T-helper 1 cell (primary cell): ENCODE data around the gene KDM2B.

ENCODE experiments used
- DNase-seq, 5 donors: peaks; one replicate each; pipeline ENCODE4 v3.0.0-alpha.2; 2012 to 2020

The KDM2B gene

DNA sequence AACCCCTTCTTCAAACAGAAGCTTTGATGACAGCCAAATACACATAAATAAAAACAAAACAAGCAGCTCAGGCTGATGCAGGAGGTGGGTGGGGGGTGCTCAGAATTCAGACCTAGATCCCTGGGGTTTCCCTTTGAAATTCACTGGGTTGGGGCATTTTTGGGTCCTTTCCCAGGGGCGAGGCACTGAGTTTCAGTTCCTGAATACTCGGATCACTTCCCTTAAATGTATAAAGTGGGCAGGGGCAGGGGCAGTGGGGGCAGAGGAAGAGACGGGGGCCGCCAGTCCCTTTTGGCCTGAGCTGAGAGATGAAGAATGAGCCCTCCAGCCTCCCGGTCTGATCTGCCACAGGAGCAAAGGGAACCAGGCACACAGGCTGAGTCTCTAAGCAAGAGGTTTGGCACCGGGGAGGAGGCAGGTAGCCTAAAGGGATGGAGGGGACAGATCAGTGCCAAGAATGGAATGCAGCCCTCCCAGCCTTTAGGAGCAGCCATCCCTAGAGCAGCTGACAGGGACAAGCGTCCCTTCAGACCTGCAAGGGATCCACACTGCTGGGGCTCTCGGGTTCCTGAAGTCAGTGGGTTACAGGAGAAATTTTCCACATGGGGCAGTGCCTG lies 20.3 kb downstream of the KDM2B start:
- DNase-seq = no peak

DNA sequence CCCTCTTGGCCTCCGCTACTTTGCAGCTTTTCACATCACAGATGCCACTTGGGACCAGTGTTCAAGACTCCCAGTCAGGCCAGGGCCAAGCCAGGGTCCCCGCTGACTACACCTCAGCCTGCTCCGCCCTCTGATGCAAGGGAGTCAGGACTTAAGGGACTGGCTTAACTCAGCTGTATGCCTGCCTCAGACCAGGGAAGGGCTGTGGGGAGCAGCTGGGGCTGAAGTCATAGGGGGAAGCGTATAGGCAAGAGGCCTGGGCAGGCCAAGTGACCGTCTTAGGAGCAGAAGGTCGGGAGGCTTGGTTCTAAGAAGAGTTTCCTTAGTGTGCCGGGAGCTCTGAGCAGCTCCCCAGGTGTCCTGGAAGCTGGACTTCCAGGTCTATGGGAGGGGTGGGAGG lies 21.9 kb downstream of the KDM2B start:
- DNase-seq = no peak

DNA sequence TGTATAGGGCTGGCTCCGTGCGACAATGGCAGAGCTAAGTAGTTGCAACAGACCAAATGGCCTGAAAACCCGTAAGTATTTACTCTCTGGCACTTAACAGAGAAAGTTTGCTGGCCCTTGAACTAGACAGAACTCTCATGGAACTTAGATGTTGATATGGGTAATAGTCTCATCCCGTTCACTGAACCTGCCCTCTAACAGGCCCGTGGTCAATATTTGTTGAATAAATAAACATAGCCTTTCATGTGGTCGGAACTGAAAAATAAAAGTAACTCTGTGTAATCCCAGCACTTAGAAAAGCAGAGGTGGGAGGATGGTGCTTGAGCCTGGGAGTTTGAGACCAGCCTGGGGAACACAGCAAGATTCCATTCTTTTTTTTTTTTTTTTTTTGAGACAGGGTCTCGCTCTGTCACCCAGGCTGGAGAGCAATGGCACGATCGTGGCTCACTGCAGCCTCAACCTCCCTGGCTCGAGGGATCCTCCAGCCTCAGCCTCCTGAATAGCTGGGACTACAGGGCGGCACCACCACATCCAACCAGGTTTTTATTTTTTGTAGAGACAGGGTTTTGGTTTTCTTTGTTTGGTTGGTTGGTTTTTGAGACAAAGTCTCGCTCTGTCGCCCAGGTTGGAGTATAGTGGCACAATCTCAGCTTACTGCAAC lies 29.7 kb downstream of the KDM2B start:
- DNase-seq = no peak

DNA sequence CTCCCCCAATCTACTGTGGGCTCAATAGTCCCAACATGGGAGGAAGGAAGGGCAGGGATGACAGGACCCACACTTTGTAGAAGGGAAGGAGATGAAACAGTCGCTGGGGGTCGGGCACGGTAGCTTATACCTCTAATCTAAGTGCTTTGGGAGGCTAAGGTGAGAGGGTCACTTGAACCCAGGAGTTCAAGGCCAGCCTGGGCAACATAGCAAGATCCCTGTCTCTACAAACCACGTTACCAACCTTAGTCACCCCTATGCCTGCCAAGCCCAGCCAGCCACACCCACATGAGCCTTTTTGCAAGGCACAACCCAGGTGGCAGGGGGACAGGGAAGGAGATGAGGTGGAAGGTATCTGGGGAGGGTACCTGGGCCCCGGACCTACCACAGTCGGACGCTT lies 31.7 kb downstream of the KDM2B start:
- DNase-seq = no peak

DNA sequence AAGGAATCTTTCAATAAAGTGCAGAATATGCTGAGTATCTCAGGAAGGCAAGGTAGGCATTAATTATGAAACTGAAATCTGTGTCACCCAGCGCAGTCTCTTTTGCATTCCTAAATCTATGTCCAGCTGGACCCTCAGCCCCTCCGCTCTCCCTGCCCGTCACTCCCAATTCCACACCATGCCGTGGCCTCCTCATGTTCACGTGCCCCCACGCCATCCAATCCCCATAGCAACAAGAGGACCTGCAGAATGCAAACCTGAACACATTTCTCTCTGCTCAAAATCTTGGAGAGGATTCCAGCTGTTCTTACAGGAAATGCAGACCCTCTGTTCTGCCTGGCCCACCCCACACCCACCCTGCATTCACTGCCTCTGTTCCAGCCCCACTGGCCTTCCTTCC lies 35.3 kb downstream of the KDM2B start:
- DNase-seq = no peak

DNA sequence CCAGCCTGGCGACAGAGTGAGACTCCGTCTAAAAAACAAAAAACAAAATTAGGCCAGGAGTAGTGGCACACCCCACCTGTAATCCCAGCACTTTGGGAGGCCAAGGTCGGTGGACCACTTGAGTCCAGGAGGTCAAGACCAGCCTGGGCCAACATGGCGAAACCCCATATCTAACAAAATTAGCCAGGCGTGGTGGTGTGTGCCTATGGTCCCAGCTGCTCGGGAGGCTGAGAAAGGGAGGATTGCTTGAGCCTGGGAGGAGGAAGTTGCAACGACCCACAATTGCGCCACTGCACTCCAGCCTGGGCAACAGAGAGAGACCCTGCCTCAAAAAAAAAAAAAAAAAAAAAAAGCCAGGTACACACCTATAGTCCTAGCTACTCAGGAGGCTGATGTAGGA lies 37.0 kb downstream of the KDM2B start:
- DNase-seq = no peak

DNA sequence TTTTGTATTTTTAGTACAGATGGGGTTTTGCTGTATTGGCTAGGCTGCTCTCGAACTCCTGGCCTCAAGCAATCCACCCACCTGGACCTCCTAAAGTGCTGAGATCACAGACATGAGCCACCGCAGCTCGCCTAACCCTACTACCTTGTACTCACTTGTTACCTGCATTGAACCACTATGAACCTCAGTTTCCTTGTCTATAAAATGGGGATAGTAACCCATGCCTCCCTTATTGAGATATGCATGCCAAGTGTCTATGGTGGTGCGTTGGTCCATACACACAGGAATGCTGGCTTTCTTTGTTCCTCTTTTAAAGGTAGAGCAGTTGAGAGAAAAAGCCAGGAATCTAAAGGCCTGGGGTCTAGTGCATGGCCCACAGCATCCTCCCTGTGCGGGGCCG lies 40.9 kb downstream of the KDM2B start:
- no peak for DNase-seq

DNA sequence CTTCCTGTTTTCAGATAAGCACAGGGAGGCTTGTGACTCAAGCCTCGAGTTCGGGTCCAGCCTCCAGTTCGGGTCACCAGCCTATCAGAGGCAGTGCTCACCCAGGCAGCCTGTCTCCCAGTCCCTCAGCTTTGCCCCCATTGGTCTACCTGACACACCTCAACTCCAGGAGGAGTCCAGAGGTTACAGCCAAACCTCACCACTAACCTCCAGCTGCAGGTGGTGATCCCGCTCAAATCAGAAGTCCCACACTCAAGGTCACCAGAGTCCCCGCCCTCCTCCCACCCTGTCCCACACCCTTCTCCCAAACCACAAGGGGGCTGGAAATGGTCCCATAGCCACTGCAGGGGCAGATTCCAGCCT lies 42.1 kb downstream of the KDM2B start:
- DNase-seq = no peak

DNA sequence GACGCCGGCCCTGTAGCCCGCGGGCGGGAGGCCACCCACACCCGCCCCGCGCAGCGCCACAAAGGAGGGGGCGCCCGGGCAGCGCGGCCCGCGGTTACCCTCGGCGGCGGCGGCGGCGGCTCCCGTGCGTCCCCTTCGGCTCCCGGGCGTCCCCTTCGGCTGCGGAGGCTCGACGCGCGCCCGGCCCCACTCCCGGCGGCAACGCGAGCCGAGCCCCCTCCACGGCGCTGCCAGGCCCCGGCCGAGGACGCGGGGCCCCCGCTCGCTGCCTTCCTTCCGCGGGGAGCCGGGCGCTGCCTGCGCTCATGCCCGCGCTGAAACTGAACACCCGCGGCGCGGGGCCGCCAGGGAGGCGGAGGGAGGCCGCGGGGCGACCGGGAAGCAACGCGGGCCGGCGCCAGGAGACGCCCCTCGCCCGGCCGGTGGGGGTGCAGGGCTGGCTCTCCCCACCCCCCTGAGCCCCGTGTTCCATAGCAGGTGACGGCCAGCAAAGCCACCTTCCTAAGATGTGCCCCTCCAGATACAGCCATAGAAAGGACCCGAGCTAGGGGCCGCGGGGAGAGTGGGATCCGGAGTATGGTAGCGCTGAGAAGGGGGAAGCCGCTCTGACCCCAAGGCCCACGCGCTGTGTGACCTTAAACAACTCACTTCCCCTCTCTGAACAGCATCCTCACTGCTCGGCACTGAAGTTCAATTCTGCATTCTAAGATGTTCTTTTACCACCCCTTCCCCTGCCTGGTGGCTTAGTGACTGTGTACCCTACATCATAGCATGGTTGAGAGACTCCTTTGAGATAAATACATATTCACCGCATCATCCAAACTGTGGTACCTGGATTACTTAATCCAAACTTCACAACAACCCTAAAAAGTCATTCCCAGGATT lies 42.8 kb downstream of the KDM2B start:
- peak in 2 of 5 donors; percentile 16 to 26 for DNase-seq

DNA sequence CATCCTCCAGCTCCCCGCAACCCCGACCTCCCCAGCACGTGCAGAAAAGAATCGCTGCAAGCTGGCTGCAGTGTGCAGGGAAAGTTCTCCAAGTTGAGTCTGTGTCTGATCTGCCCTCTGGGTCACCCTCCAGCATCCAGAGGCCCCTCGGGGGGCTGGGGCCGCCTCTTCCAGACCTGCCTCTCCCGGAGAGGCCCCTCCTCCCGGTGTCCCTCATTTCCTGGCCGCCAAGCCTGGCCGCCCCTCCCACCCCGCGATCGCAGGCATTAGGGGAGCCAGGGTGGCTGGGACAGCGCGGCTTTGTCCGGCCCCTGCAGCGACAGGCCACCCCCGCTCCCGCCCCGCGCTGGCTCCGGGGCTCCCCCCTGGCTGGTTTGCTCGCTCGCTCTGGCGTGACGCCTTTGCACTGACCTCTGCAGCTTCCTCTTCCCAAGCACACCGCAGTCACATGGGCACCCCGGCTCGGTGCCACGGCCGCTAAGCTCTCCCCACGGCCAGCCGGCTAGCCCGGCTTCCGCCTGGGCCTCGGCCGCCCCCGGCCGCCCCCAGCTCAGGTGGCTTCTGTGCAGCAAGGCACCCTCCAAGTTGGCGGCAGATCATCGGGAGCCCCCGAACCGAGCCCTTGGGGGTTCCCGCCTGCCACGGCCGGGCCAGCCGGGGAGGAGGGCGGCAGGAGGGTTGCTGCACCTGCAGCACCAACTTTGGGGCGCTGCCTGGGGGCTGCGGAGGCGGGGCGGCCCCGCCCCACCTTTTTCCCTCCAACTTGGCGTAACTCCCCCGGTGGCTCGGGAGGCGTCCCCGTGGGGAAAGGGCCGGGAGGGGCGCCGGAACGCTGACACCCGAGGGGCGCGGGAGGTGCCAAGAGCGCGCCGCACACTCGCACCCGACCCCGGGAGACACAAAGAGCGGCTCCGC lies 43.7 kb downstream of the KDM2B start:
- DNase-seq = peak; percentile 28 to 53 (median 46)

DNA sequence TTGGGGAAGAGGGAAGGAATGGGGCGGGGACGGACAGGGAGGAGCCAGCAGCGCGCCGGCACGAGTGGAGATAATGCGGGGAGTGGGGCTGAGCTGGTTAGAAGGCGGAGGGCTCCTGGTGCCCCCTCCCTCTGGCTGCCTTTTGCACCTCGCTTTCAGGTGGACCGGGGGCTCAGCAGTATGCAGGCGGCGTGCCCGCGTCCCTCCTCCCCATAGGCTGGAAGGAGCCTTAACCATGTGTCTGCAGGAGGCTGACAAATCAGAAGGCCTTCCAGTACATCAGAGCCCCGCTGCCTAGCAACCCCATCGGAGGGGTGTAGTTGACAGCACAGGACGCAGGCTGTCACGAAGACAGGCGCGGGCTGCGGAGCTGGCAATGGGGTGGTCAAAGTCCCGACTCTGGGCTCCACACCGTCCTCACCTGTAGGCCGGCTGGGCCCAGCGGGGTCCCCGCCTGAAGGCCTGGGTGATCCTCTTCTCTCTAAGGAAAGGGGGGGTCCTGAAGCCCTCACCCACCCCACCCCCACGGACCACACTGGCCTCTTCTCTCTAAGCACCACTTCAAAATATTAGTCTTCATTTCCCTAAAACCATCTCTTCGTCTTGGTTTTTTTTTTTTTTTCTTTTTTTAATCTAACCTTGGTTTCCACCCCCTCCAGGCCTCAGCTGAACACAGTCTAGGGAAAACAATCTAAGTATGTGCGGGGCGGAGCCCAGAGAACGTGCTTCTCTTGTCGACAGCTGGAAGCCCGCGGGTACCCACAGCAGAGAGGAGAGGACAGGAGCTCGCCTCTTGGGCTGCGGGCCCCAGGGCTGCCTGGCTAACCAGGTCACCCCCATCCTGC lies 44.5 kb downstream of the KDM2B start:
- DNase-seq = peak; percentile 23 to 58 (median 43)

DNA sequence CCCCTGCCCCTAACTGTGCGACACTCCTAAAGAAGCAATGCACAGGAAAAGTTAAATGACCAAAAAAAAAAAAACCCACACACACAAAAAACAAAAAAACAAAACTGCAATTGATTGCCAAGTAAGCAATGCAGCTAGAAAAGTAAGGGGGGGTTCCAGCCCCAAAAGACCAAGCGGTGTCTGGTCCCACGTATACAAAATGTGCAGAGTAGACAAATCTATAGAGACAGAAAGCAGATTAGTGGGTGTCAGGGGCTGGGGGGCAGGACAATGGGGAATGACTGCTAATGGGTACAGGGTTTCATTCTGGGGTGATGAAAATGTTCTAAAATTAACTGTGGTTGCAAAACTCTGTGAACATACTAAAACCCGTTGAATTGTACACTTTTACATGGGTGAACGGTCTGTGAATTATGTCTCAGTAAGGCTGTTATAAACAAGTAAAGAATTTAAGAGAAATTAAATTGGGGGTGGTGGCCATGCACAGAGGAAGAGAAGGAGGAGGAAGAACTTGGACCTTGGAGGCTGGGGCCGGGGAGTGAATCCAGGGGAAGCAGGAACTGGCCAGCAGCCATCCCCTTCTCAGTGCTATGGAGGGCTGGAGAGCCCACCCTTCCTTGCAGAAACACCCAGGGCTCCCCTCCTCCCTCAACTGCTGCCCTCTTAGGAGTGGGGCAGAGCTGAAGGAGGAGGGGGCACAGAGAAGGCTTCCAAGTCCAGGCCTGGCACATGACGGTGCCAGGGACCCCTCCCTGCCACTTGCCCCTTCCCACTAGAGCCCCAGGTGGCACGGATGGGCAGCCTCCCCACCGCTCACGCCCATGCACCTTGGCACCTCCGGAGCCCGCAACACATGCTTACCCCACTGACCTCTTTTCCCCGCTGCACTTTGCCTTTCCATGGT lies 45.4 kb downstream of the KDM2B start:
- DNase-seq = no peak

DNA sequence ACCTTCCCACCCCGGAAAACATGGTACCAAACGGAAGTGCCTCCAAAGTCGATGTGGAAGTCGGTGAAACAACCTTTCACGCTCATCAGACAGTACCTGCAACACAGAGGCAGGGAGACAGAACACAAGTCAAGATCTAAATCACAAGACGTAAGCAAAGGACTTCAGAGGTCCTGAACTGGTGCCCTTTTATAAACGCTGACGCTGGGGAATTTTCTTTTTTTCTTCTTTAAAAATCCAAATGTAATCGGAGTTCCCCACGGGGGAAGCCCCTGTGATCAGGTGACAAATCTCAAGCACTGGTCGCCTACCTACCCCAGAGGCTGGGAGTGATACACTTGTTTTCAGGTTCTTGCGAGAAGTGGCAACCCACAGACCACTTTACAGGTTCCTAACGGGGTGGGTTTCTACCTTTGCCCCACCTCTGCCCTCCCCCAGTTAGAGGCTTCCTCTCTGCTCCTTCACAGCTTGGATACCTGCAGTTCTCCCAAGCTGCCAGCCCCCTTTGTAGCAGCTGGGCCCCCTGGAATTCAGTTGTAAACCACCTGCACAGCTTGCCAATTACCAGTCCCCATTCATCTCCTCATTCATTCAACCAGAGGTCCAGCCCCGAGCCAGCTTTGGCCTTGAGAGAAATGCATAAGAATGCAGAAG lies 46.2 kb downstream of the KDM2B start:
- DNase-seq = peak; percentile 39 to 71 (median 67)

DNA sequence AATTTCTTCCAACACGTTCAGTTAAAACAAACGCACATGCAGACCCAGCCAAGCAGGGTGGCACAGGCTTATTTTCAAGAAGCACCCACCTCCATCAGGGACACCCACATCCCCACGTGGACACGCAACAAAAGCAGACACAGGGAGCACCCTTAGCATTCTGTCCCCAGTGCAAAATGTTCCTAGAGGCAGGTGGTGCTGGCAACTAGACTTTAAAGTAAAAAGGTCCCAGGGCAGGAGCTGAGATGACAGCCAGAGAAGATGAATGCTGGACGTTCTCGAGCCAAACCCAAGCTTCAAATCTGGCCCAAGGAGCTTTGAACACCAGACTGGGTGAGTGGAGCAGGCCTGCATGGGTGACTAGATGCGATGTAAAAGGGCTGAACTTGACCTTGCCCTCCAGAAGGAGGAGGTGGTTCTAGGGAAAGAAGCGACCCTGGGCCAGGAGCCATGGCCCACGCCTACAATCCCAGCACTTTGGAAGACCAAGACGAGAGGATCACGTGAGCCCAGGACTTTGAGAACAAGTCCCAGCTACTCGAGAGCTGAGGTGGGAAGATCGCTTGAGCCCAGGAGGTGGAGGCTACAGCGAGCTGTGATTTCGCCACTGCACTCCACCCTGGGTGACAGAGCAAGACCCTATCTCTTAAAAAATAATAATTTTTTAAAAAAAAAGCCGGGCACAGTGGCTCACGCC lies 47.3 kb downstream of the KDM2B start:
- DNase-seq = no peak

DNA sequence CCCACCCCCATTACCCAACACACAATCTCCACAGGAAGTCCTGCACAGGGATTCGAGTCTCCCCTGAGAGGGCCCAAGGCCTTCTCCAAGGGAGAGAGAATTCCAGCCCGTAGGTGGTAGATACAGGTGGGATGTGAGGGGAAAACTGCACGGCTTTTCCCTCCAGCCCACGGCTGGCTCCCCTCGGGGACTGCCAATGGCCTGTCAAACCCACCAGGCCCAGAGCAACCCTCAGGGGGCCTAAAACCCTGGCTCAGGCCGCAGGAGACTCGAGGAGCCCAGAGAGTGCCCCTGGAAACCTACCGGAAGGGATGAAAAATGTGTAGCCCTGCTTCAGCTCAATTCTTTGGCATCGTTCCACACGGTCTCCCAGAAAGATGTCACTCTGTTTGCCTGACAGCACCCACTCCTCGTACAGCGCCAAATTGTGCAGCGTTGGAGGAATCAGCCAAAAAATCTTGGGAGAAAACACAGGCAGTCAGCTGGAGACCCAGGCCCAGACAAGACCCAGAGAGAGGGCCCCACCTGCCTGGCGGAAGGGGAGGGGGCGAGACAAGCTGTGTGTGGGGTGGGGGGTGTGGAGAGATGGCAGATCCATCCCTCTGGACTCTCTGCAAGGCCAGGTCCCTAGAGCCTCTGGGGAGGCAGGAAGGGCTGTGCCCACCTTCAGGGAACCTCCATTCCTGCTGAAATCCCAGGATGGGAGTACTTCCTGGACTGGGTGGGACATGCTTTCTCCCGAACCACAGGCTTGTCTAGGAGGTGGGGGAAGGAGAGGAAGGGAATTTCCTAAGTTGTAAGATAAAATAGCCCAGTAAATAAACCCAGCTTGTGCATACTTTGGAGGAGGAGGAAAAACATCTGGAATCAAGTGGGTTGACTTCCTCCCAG lies 48.1 kb downstream of the KDM2B start:
- DNase-seq = no peak

DNA sequence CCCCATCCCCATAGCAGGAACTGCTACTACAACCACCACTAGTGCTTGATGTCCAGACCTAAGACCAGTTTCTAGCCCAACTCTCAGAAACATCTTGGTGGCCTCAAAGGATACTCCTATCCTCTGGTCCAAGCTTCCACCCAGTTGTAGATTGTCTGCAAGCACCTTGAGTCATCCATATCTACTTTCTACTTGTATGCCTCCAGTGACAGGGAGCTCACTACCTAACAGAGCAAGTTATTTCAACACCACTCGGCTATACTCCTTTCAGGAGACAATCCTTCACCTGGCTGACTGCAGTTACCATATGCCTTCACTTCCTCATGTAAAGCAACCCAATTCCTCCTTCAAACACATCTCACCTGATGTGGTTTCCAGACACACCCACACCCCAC lies 49.5 kb downstream of the KDM2B start:
- no peak for DNase-seq

DNA sequence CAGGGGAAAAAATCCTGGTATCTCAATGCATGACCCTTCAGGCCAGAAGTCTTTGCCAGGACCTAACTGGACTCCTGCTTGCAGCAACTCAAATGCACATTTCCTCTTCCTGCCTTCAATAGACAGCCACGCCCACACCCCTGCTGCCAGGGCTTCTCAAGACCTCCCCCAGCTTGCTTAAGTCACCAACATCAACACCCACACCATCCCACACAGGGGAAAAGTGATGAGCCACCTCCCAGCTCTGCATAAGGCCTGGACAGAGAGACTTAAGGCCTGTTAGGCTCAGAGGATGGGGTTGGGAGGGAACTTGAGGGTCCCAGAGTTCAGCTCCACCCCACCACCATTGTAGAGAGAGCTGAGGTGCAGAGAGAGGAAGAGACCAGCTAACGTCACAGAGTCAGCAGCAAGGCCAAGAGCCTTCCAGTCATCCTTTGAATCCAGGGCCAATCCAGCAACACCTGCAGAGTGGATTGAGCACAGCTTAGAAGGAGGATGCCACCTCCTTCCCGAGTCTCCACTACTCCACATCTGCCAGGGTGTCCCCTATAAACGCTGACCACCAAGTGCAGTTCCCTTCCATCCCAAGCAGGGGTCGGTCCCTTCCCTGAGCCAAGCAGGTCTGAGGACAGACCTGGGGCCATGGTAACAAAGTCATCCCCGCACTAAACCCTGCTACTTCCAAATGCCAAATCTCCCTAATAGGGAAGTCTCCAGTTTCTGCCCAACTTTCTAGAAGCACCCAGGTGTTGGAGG lies 50.0 kb downstream of the KDM2B start:
- peak; percentile 45 to 80 (median 58) for DNase-seq

DNA sequence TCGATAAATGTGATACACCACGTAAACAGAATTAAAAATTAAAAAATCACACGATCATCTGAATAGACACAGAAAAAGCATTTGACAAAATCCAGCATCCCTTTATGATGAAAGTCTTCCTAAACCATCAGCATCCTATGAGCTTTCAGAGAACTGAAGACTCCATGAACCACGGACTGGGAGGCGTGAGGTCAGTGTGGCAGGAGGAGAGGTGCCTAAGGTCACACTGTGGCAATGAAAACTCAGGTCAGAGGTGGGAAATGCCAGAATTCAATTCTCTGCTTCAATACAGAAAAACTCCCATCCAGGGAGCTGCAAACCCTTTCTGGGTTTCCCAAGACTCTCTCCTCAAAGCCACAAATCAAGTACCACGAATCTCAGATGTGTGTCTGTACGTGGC lies 51.6 kb downstream of the KDM2B start:
- no peak for DNase-seq
